GM12878 (cell line): ENCODE measurements around the gene MCCD1. TPM values are rescaled to one million over a fixed set of nuclear protein-coding genes. Genes with fewer than 3 reads are reported as not detected.

Source experiments
- ATAC-seq: fragments of 200-7000 bp; cut with Tn5 transposase; 3 replicates; pipeline ENCODE4 v1.9.1; 2020; ENCODE audit warnings: mild to moderate bottlenecking, moderate library complexity
- BruUV-seq: library from RNA; stranded (reverse); fragments of 400-500 nt; replicated peaks from 2 replicates; lab custom pipeline; 2021; lab: Mats Ljungman, UMichigan
- CTCF ChIA-PET: fragments of 300-600 bp; sonication (Branson Sonifier 250); formaldehyde crosslinking; extraction: SDS; loops from one replicate; lab custom pipeline; 2021; ENCODE audit warnings: inconsistent platforms; lab: Yijun Ruan, JAX
- POLR2A ChIA-PET: fragments of 350-600 bp; formaldehyde crosslinking; extraction: SDS; loops from one replicate; lab custom pipeline; 2021; ENCODE audit warnings: inconsistent platforms; lab: Charles Lee
- RAD21 ChIA-PET: fragments of 300-600 bp; sonication (Branson Sonifier 250); formaldehyde crosslinking; loops from one replicate; lab custom pipeline; 2023; ENCODE audit warnings: antibody characterized with exemption; ENCODE audit not compliant: unreplicated experiment; lab: Charles Lee
- SMC1A ChIA-PET: fragments of 300-600 bp; sonication (Branson Sonifier 250); formaldehyde crosslinking; loops from one replicate; lab custom pipeline; 2023; ENCODE audit not compliant: unreplicated experiment, uncharacterized antibody; lab: Charles Lee
- DNase-seq: peaks from one replicate; pipeline ENCODE4 v3.0.0-alpha.2; 2011; ENCODE audit warnings: low read depth, low spot score
- FAIRE-seq: peaks from 3 replicates; lab custom pipeline; 2011; peaks lifted over from hg19 to GRCh38; lab: Jason Lieb, UNC
- H2AFZ ChIP-seq: 2 replicates; pipeline ENCODE4 v1.6.0; 2011; ENCODE audit warnings: low read depth, low read length, control low read depth; ENCODE audit not compliant: control insufficient read depth
- H3K27ac ChIP-seq: 2 replicates; pipeline ENCODE4 v1.5.1; 2011; ENCODE audit warnings: control low read depth; ENCODE audit not compliant: control insufficient read depth, insufficient read depth
- H3K27me3 ChIP-seq, 2 experiments: replicated peaks in 1 of 2; 2 replicates each; pipeline versions ENCODE4 v1.6.0 to v1.6.1; 2011; ENCODE audit warnings: low read length in 1 of 2; ENCODE audit not compliant: control insufficient read depth in 2 of 2, insufficient read depth in 2 of 2
- H3K36me3 ChIP-seq, 2 experiments: 2 replicates each; pipeline ENCODE4 v1.5.1; 2011; ENCODE audit warnings: low read length in 1 of 2; ENCODE audit not compliant: control insufficient read depth in 2 of 2, insufficient read depth in 2 of 2
- H3K4me1 ChIP-seq: 2 replicates; pipeline ENCODE4 v1.6.1; 2011; ENCODE audit warnings: mild to moderate bottlenecking, low read length, moderate library complexity, mixed read lengths; ENCODE audit not compliant: control insufficient read depth, insufficient read depth
- H3K4me2 ChIP-seq: 2 replicates; pipeline ENCODE4 v1.6.0; 2011; ENCODE audit warnings: control low read depth; ENCODE audit not compliant: control insufficient read depth, insufficient read depth
- H3K4me3 ChIP-seq: fragments of 200-600 bp; sonication (generic); 2 replicates; pipeline ENCODE4 v1.5.1; 2016
- H3K79me2 ChIP-seq: 2 replicates; pipeline ENCODE4 v1.6.0; 2011; ENCODE audit warnings: low read length; ENCODE audit not compliant: control insufficient read depth, insufficient read depth
- H3K9ac ChIP-seq: 2 replicates; pipeline ENCODE4 v1.8.0; 2011; ENCODE audit warnings: low read length, control low read depth, mixed read lengths; ENCODE audit not compliant: control insufficient read depth, insufficient read depth
- H3K9me3 ChIP-seq: replicated peaks from 3 replicates; pipeline ENCODE4 v1.5.1; 2011; ENCODE audit warnings: mild to moderate bottlenecking, low read length; ENCODE audit not compliant: control insufficient read depth, insufficient read depth
- H4K20me1 ChIP-seq: 2 replicates; pipeline ENCODE4 v1.6.0; 2011; ENCODE audit not compliant: control insufficient read depth, insufficient read depth
- ETV6 ChIP-seq, 2 experiments: fragments of 450-650 bp in 1 of 2; IDR thresholded peaks in 1 of 2; conservative IDR thresholded peaks in 1 of 2; 2 replicates each; pipeline ENCODE4 v1.6.1; 2014; ENCODE audit warnings: antibody characterized with exemption in 1 of 2, borderline replicate concordance in 1 of 2, low read depth in 1 of 2, mild to moderate bottlenecking in 1 of 2, moderate library complexity in 1 of 2
- GABPA ChIP-seq: IDR thresholded peaks from 2 replicates; pipeline ENCODE4 v1.6.1; 2014; ENCODE audit warnings: antibody characterized with exemption, low read depth, mild to moderate bottlenecking, inconsistent platforms
- IKZF2 ChIP-seq, 2 experiments: fragments of 450-650 bp; IDR thresholded peaks; 2 replicates each; pipeline ENCODE4 v1.6.1; 2017; ENCODE audit warnings: mild to moderate bottlenecking in 2 of 2, moderate library complexity in 2 of 2
- KLF5 ChIP-seq: fragments of 450-650 bp; IDR thresholded peaks from 2 replicates; pipeline ENCODE4 v1.6.1; 2014; ENCODE audit warnings: mild to moderate bottlenecking; ENCODE audit not compliant: partially characterized antibody
- POU2F2 ChIP-seq: IDR thresholded peaks from 3 replicates; pipeline ENCODE4 v1.6.1; 2011; ENCODE audit warnings: low read depth, mild to moderate bottlenecking, low read length, borderline replicate concordance
- PRDM15 ChIP-seq: fragments of 450-650 bp; formaldehyde crosslinking; IDR thresholded peaks from 2 replicates; pipeline ENCODE4 v1.4.0; 2020; ENCODE audit warnings: mild to moderate bottlenecking, moderate library complexity
- RELB ChIP-seq: fragments of 450-650 bp; IDR thresholded peaks from 2 replicates; pipeline ENCODE4 v1.6.1; 2017; ENCODE audit warnings: low read depth, mild to moderate bottlenecking, moderate library complexity
- RUNX3 ChIP-seq: IDR thresholded peaks from 2 replicates; pipeline ENCODE4 v1.6.1; 2012; ENCODE audit warnings: low read length, inconsistent platforms
- SMARCA5 ChIP-seq: fragments of 450-650 bp; IDR thresholded peaks from 2 replicates; pipeline ENCODE4 v1.6.1; 2017; ENCODE audit warnings: mild to moderate bottlenecking
- SREBF2 ChIP-seq: IDR thresholded peaks from 2 replicates; pipeline ENCODE4 v1.6.1; 2012; ENCODE audit warnings: mild to moderate bottlenecking, low read length
- TARDBP ChIP-seq: IDR thresholded peaks from 2 replicates; pipeline ENCODE4 v1.6.1; 2016; ENCODE audit warnings: borderline replicate concordance
- ZNF384 ChIP-seq: IDR thresholded peaks from 2 replicates; pipeline ENCODE4 v1.6.1; 2012; ENCODE audit warnings: low read depth, mild to moderate bottlenecking, low read length, improper control_type of control experiment, borderline replicate concordance
- WGBS: methylation state at CpG from one replicate; pipeline ENCODE4 v1.1.6; 2016; ENCODE audit warnings: low lambda C conversion rate; ENCODE audit not compliant: insufficient replicate concordance, insufficient coverage; ENCODE audit errors: missing lambda C conversion rate; 5-methylcytosine and 5-hydroxymethylcytosine counted together
- in situ Hi-C: fragments of 300-500 bp; cut with MboI; formaldehyde crosslinking; loops from 9 replicates; pipeline ENCODE4 v1.14.3; 2018; ENCODE audit warnings: mixed read lengths
- intact Hi-C: fragments of 100-400 bp; cut with micrococcal nuclease; formaldehyde crosslinking; loops from one replicate; pipeline ENCODE4 v1.14.2; 2022; ENCODE audit not compliant: unreplicated experiment
- polyA plus RNA-seq, 11 experiments: library from polyadenylated mRNA; depleted of rRNA in 4 of 11; unstranded in 6 of 11; stranded (reverse) in 5 of 11; fragments of >200 nt; fragmentation: Nextera tagmentation in 4 of 11; fragmentation: Illumina TruSeq in 1 of 11; extraction: Ambion mirVana in 4 of 11; extraction: Trizol in 1 of 11; gene quantifications; 1 replicate in 1 of 11; 2 replicates in 10 of 11; pipeline versions ENCODE4 v1.2.1 to v1.2.3, GENCODE V29; 2011 to 2016; ENCODE audit warnings: inconsistent platforms in 2 of 11, missing spikeins in 2 of 11, low read depth in 1 of 11
- total RNA-seq, 4 experiments: library from RNA; depleted of rRNA in 3 of 4; stranded (reverse); fragments of >200 nt in 3 of 4; fragmentation: Illumina TruSeq in 1 of 4; extraction: Trizol in 1 of 4; gene quantifications; 2 replicates each; pipeline versions ENCODE4 v1.2.1 to v1.2.3, GENCODE V29; 2013 to 2021

MCCD1 gene
- total and polyA plus RNA-seq, 10 of the 15 experiments (the other 5 are each of a cell fraction or from before 2014, with no cell fraction given), result not detected

- peak overlapping the region; percentile 59 for H3K4me2 ChIP-seq
- POLR2A ChIA-PET, result interaction anchor here (0.8 to 4.8 kb wide), 13 partner anchors 31 to 167 kb away, joined by 3 to 56 read pairs (median 5); partner anchors contain the start of genes AIF1, ATP6V1G2, C6orf47 and DDX39B
- peak overlapping the region; percentile 78 for H3K9ac ChIP-seq
- H3K36me3 ChIP-seq, result no peaks in the 10 kb centered on the region; a peak in 1 of 4 replicates
- H2AFZ ChIP-seq, result peak overlapping the region; percentile 79
- in situ Hi-C loops (loop anchor here (5.0 kb wide), 2 partner anchors 48 to 103 kb away; partner anchors contain the start of gene DDX39B), intact Hi-C loops (loop anchor here (1.0 to 2.0 kb wide), 2 partner anchors 47 to 105 kb away; no protein-coding TSS in a partner anchor)
- no peaks in the 10 kb centered on the region for H4K20me1 ChIP-seq
- ATAC-seq (peak; percentile 73), DNase-seq (peak; percentile 34), FAIRE-seq (no peak)
- peak overlapping the region; percentile 65 for H3K27ac ChIP-seq
- 0 out of 2 replicates have a peak, but pooled peaks cover 2% of the 10 kb centered on the region for H3K4me1 ChIP-seq
- H3K79me2 ChIP-seq, result peaks cover 61% of the 10 kb centered on the region
- BruUV-seq, result no TSS peak
- H3K9me3 ChIP-seq, result no peaks in the 10 kb centered on the region
- SMC1A ChIA-PET, result interaction anchor here (0.9 to 6.5 kb wide), 13 partner anchors 10 to 244 kb away, joined by 3 to 63 read pairs (median 5); partner anchors contain the start of genes ATP6V1G2, DDX39B and NFKBIL1
- under 1% methylated on average over 52 of the region's 58 CpGs for WGBS
- H3K4me3 ChIP-seq, result peak overlapping the region; percentile 76
- RAD21 ChIA-PET, result interaction anchor here (0.7 to 6.4 kb wide), 14 partner anchors 31 to 333 kb away, joined by 3 to 72 read pairs (median 4); partner anchors contain the start of genes ATP6V1G2, DDX39B, GPANK1 and HSPA1B
- CTCF ChIA-PET, result interaction anchor here (0.7 to 7.0 kb wide), 22 partner anchors 11 to 879 kb away, joined by 3 to 100 read pairs (median 4); partner anchors contain the start of genes ABHD16A, ATP6V1G2, BAG6 and DDX39B
- no peaks in the 10 kb centered on the region for H3K27me3 ChIP-seq
- TF ChIP-seq ETV6 (conservative IDR thresholded peaks at IDR 0.05 in 1 of 2, IDR thresholded peaks at IDR 0.05 in 1 of 2; ENCODE audit: borderline replicate concordance in 1 of 2, low read depth in 1 of 2), result no peak
- peak in 1 of 2 experiments; percentile 51; a peak in 3 of 4 replicates for TF ChIP-seq IKZF2 (IDR thresholded peaks at IDR 0.05)
- TF ChIP-seq ZNF384, result no peak
- 0 out of 2 replicates have a peak, but pooled peaks have one; percentile 23 for TF ChIP-seq RELB
- TF ChIP-seq PRDM15 (CRISPR knock-in tag), result no peak
- TF ChIP-seq SMARCA5, result peak; percentile 83
- TF ChIP-seq TARDBP, result no peak
- TF ChIP-seq SREBF2, result no peak
- TF ChIP-seq POU2F2, result 0 out of 3 replicates have a peak, but pooled peaks have one; percentile 31
- no peak for TF ChIP-seq GABPA
- TF ChIP-seq RUNX3, result peak; percentile 42
- TF ChIP-seq KLF5, result no peak
These were observed 34.7 kb upstream of the MCCD1 start for GRCh38 chr6:31493875-31494694.
